ENCODE results near the gene FKBP8.

Gene FKBP8

DNA sequence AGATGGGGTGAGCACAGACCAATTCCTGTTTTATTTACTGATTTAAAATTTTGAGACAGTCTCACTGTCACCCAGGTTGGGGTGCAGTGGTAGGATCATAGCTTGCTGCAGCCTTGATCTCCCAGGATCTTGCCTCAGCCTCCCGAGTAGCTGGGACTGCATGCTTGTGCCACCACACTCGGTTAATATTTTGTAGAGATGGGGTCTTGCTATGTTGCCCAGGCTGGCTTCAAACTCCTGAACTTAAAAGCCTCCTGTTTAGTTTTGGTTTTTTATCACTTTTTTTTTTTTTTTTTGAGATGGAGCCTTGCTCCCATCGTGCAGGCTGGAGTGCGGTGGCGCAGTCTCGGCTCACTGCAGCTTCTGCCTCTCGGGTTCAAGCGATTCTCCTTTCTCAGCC is 33.0 kb upstream of the FKBP8 start:
- Mint-ChIP-seq H3K4me3 (no peak overlapping the region), H3K4me1 (ENCODE audit: low read depth in 2 of 2) (peaks cover 18 to 20% of the 10 kb centered on the region in 2 donors), H3K27ac (no peak overlapping the region), H3K9me3 (no peaks in the 10 kb centered on the region), H3K27me3 (no peaks in the 10 kb centered on the region), H3K36me3 (ENCODE audit: insufficient read depth) (peaks cover 56% of the 10 kb centered on the region)
- DNase-seq: no peak
- no peak for ATAC-seq (replicated peaks)

DNA sequence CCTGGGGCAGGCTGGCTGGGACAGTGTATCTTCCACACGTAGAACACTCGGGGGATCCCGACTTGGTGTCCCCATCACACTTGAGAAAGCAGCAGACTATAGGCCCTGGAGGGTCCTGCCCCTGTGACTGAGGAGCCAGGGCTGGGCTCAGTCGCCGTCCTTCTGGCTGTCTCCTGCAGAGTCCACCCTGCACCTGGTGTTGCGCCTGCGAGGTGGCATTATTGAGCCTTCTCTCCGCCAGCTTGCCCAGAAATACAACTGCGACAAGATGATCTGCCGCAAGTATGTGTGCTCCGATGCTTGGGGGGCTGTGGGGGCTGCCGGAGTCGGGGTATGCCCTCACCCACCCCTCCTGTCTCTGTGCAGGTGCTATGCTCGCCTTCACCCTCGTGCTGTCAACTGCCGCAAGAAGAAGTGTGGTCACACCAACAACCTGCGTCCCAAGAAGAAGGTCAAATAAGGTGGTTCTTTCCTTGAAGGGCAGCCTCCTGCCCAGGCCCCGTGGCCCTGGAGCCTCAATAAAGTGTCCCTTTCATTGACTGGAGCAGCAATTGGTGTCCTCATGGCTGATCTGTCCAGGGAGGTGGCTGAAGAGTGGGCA is 31.4 kb upstream of the FKBP8 start:
- H3K36me3 Mint-ChIP-seq (ENCODE audit: insufficient read depth): peaks cover 61% of the 10 kb centered on the region
- peak overlapping the region in 1 of 2 donors; percentile 14 for H3K27ac Mint-ChIP-seq
- H3K4me1 Mint-ChIP-seq (ENCODE audit: low read depth in 2 of 2): peaks cover 20 to 22% of the 10 kb centered on the region in 2 donors
- no peak for DNase-seq
- no peaks in the 10 kb centered on the region for H3K27me3 Mint-ChIP-seq
- no peak overlapping the region for H3K4me3 Mint-ChIP-seq
- no peak for ATAC-seq (replicated peaks)
- H3K9me3 Mint-ChIP-seq: no peaks in the 10 kb centered on the region

DNA sequence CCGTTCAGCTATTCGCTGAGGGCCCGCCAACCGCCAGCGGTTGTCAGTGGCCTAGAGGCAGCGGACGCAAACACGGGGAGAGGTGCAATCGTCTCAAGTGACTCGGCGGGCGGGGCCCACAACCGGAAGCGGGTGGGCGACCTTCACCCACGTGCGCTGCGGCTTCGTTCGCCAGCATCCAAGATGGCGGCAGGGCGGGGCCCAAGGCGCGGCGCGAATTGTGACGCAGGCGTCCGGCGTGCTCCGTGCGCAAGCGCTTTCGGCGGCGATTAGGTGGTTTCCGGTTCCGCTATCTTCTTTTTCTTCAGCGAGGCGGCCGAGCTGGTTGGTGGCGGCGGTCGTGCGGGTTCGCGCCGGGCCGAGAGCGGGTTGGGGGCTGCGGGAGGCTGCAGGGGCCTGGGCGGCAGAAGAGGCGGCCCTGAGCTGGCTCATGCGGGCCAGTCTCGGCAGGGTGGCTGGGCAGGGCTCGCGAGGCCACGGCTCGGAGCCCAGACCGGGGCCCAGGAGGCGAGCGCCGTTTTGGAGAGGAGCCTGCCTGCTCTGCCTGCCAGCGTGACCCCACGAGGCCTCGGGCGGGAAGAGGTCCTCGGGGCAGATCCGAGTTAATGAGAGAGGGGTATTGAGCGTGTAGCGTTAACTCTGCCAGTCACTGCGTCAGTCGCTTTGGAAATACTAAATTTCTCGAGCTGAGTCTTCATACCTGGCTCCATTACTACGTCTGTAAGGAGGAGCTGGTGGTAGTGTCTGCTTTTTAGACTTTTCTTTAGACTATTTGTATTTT is 28.4 kb upstream of the FKBP8 start, which contains the start of gene UBA52:
Gene UBA52, plus strand, starts transcription at position 294 of the 781 bp plus-strand sequence. CDS start 1,444 bp downstream, outside the sequence.
- ATAC-seq (replicated peaks): peak; percentile 94

DNA sequence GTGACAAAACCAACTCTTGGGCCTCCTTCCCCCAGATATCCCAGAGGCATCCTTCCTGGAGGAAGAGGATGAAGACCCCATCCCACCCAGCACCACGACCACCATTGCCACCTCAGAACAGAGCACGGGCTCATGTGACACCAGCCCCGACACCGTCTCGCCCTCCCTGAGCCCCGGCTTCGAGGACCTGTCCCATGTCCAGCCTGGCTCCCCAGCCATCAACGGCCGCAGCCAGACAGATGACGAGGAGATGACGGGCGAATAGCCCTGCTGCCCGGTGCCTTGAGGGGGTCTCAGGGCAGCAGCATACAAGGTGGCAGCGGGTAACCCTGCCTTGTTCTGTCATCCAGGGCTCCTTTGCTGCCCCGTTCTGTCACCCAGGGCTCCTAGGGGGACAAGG is 25.0 kb upstream of the FKBP8 start:
- H3K36me3 Mint-ChIP-seq (ENCODE audit: insufficient read depth): peaks cover 68% of the 10 kb centered on the region

More for the DNA sequence above, 28.4 kb upstream of the FKBP8 start, which contains the start of gene UBA52:
- no peaks in the 10 kb centered on the region for H3K9me3 Mint-ChIP-seq
- H3K4me3 Mint-ChIP-seq: peak within 1 kb of the TSS; percentile 90 to 92
- peak within 1 kb of the TSS; percentile 96 to 98 for H3K27ac Mint-ChIP-seq
- no peaks in the 10 kb centered on the region for H3K27me3 Mint-ChIP-seq
- peak; percentile 99 to 100 (median 100) for DNase-seq
- H3K36me3 Mint-ChIP-seq (ENCODE audit: insufficient read depth): peaks cover 67% of the 10 kb centered on the region
- peaks cover 20 to 22% of the 10 kb centered on the region in 2 donors for H3K4me1 Mint-ChIP-seq (ENCODE audit: low read depth in 2 of 2)

DNA sequence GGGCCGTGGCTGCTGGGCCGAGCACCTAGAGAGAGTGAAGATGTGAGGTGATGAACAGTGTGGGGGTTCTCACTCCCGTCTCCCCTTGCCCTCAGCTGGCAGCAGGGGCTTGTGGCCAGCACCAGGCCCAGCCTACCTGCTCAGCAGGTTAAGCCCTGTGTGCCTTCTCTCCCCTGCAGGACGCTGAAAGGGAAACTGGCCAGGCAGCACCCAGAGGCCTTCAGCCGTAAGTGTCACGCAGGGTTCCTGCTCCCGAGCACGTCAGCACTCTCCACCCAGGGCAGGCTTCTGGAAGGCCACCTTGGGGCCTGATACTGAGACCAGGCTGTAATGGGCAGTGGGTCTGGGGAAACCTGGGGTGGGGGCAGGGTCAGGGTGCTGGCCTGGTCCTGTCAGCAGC is 23.6 kb upstream of the FKBP8 start:
- ATAC-seq (replicated peaks) (no peak), DNase-seq (no peak)
- Mint-ChIP-seq H3K4me3 (no peak overlapping the region), H3K4me1 (ENCODE audit: low read depth in 2 of 2) (peaks cover 6 to 8% of the 10 kb centered on the region in 2 donors), H3K27ac (no peak overlapping the region), H3K36me3 (ENCODE audit: insufficient read depth) (peaks cover 68% of the 10 kb centered on the region), H3K27me3 (no peaks in the 10 kb centered on the region), H3K9me3 (no peaks in the 10 kb centered on the region)

More for the DNA sequence above, 25.0 kb upstream of the FKBP8 start:
- ATAC-seq (replicated peaks) (no peak), DNase-seq (no peak)
- Mint-ChIP-seq H3K4me1 (ENCODE audit: low read depth in 2 of 2) (peaks cover 17 to 20% of the 10 kb centered on the region in 2 donors), H3K9me3 (no peaks in the 10 kb centered on the region), H3K27ac (peak overlapping the region; percentile 78 to 82), H3K4me3 (no peak overlapping the region), H3K27me3 (no peaks in the 10 kb centered on the region)

DNA sequence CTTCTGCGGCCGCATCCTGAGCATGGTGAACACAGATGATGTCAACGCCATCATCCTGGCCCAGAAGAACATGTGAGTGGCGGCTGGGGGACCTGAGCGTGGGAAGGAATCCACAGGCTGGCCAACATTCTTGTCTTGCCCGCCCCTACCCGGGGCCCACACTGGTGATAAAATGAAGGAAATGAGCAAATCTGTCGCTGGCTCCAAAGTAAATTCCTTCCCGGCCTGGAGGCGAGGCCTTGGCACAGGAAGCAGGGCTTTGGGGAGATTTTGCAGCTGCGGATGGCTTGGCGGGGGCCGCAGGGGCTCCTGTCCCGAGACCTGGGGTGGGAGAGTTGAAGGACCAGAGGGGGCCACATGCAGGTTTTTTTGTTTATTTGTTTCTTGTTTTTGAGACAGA is 18.7 kb upstream of the FKBP8 start:
- no peak overlapping the region for H3K4me3 Mint-ChIP-seq

DNA sequence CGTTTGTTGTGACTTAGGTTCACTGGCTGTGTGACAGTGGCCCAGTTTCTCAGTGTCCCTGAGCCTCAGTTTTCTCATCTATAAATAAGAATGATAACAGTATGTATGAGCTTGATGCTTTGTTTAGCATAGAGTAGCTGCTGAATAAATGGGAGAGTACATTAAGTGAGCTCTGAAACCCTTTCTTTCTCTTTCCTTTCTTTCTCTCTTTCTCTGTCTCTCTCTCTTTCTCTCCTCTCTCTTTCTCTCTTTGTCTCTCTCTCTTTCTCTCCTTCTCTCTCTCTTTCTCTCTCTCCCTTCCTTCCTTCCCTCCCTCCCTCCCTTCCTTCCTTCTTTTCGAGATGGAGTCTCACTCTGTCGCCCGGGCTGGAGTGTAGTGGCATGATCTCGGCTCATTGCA is 16.3 kb upstream of the FKBP8 start:
- no peaks in the 10 kb centered on the region for H3K9me3 Mint-ChIP-seq
- ATAC-seq (replicated peaks) (no peak), DNase-seq (no peak)
- H3K27ac Mint-ChIP-seq: peak overlapping the region; percentile 91 to 95
- peaks cover 10 to 16% of the 10 kb centered on the region in 2 donors for H3K4me1 Mint-ChIP-seq (ENCODE audit: low read depth in 2 of 2)
- peak overlapping the region; percentile 89 for H3K4me3 Mint-ChIP-seq
- no peaks in the 10 kb centered on the region for H3K27me3 Mint-ChIP-seq
- H3K36me3 Mint-ChIP-seq (ENCODE audit: insufficient read depth): peaks cover 38% of the 10 kb centered on the region

More for the DNA sequence above, 18.7 kb upstream of the FKBP8 start:
- Mint-ChIP-seq H3K27ac (no peak overlapping the region), H3K4me1 (ENCODE audit: low read depth in 2 of 2) (peaks cover 10 to 16% of the 10 kb centered on the region in 2 donors), H3K9me3 (no peaks in the 10 kb centered on the region), H3K36me3 (ENCODE audit: insufficient read depth) (peaks cover 54% of the 10 kb centered on the region), H3K27me3 (no peaks in the 10 kb centered on the region)
- DNase-seq (no peak), ATAC-seq (replicated peaks) (no peak)

DNA sequence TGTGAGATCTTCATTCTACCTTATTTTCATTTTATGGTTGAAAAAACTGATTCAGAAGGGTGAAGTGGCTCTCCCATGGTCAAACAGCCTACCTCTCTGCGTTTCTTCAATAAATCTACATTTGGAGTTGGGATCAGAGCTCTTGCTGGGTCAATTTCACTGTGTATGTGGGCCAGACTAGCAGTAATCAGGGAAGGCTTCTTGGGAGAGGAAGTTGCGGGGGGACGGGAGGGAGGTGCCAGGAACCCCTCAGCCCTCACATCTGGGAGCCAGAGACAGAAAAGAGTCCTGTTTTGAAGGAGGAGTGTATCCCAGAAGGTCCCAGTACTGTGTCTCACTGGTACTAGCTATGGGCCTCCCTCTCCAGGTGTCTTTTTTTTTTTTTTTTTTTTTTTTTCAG is 15.2 kb upstream of the FKBP8 start:
- Mint-ChIP-seq H3K27ac (peak overlapping the region; percentile 91 to 95), H3K4me3 (peak overlapping the region; percentile 89), H3K4me1 (ENCODE audit: low read depth in 2 of 2) (peaks cover 10 to 16% of the 10 kb centered on the region in 2 donors), H3K27me3 (no peaks in the 10 kb centered on the region), H3K36me3 (ENCODE audit: insufficient read depth) (peaks cover 31% of the 10 kb centered on the region), H3K9me3 (no peaks in the 10 kb centered on the region)
- DNase-seq (no peak), ATAC-seq (replicated peaks) (no peak)

DNA sequence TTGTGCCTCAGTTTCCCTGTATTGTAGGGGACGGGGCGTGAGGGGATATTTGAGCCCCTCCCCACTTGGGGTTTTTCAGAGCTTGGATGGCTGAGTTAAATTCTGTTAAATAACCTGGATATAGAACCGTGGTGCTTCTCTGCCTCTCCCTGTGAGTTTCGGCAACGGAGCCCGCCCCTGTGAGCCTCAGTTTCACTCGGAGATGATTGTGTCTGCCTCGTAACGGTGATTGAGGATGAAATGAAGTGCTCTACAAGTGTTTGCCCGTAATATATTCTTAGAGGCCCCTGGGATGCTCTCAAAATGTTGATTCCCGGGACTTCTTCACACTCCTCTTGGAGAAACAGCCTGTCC is 14.8 kb upstream of the FKBP8 start:
- H3K27ac Mint-ChIP-seq: peak overlapping the region; percentile 91 to 95
- peaks cover 10 to 16% of the 10 kb centered on the region in 2 donors for H3K4me1 Mint-ChIP-seq (ENCODE audit: low read depth in 2 of 2)
- no peak for DNase-seq
- H3K4me3 Mint-ChIP-seq: peak overlapping the region; percentile 89
- no peaks in the 10 kb centered on the region for H3K9me3 Mint-ChIP-seq
- H3K27me3 Mint-ChIP-seq: no peaks in the 10 kb centered on the region
- H3K36me3 Mint-ChIP-seq (ENCODE audit: insufficient read depth): peaks cover 26% of the 10 kb centered on the region
- ATAC-seq (replicated peaks): no peak

DNA sequence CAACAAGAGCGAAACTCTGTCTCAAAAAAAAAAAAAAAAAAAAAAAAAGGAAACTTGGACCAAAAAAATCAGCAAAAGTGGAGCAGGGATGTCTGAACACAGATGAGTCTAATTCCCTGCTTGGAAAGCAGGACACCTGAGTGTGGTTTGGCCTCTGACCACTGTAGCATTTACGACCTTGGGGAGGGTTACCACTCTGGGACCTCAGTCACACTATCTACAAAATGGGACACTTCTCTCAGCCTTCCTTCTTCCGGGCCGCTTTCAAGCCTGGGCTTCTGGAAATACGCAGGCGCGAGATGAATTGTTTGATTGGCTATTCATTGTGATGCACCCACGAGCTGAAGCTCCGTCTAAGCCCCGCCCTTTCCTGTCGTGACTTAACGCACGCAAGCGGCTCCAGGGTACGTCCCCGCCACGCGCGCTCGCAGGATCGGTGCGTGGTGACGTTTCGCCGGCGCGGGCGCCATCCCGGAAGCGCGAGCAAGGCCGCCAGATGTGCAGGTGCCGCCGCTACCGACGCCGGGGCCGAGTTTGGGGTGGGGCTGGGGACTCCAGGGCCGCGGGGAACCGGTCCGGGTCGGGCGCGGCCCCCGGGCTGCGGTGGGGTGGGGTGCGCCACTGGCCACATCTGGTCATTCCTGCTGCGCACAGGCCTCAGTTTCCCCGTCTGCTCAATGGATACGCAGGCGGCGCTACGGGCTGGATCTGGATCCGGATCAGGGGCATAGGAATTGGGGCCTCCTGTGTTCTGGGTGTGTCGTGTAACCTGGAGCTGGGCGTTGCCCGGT is 14.2 kb upstream of the FKBP8 start, which contains the start of gene KXD1:
Gene KXD1, plus strand, starts transcription at position 460 of the 791 bp plus-strand sequence. CDS start 4,187 bp downstream, outside the sequence.
- Mint-ChIP-seq H3K27ac (peak within 1 kb of the TSS; percentile 91 to 95), H3K36me3 (ENCODE audit: insufficient read depth) (peaks cover 22% of the 10 kb centered on the region), H3K4me3 (peak within 1 kb of the TSS; percentile 89), H3K4me1 (ENCODE audit: low read depth in 2 of 2) (peaks cover 10 to 16% of the 10 kb centered on the region in 2 donors), H3K9me3 (no peaks in the 10 kb centered on the region), H3K27me3 (no peaks in the 10 kb centered on the region)
- ATAC-seq (replicated peaks): peak; percentile 98
- peak; percentile 96 to 98 (median 96) for DNase-seq

DNA sequence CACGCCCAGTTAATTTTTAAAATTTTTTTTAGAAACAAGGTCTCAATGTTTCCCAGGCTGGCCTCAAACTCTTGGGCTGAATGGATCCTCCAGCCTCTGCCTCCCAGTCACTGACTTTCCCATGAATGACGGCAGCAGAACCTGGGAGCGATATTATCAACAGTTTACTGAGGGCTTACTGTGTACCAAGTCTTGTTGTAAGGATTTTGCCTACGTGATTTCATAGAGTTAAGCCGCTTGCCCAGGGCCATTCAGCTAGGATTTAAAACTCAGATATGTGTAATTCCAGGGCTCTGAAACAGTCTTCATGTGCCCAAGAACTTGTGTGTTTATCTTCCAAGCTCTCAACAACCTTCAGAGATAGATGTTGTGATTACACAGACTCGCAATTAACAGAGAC is 8.3 kb upstream of the FKBP8 start:
- DNase-seq (no peak), ATAC-seq (replicated peaks) (no peak)
- Mint-ChIP-seq H3K27ac (no peak overlapping the region), H3K9me3 (no peaks in the 10 kb centered on the region), H3K4me3 (no peak overlapping the region), H3K36me3 (ENCODE audit: insufficient read depth) (peaks cover 5% of the 10 kb centered on the region), H3K27me3 (no peaks in the 10 kb centered on the region), H3K4me1 (ENCODE audit: low read depth in 2 of 2) (no peaks in the 10 kb centered on the region)

DNA sequence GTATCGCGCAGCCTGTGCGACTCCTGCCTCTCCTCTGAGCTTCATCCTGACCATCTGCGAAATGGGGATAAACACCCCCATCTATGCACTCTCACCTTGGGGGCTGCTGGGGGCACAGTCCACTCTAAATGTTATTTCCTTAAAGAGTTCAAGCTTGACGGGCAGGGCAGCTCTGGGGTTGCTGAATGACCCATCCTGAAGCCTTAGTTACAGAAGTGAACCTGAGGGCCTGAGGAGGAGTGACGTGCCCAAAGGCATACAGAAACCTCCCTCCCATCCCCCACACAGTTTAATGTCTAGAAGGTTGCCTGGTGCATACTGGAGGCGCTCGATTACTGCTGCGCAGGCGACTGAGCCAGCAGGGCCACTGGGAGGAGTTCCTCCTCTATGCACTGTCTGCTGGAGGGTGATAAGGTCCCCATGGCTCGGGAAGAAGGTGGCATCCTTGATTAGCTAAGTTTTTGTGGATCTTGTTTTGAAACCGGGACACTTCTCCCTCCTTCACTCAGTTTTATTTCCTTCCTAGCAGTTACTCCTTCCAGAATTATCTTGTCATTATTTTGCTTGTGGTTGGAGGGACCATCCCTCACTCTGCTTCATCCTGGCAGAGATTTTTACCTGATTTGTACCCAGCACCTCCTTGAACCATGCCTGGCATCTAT is 572 bp upstream of the FKBP8 start:
- Mint-ChIP-seq H3K27me3 (no peaks in the 10 kb centered on the region), H3K9me3 (no peaks in the 10 kb centered on the region)

More for the DNA sequence above, 572 bp upstream of the FKBP8 start:
- Mint-ChIP-seq H3K27ac (peak overlapping the region; percentile 97 to 98), H3K36me3 (ENCODE audit: insufficient read depth) (peaks cover 32% of the 10 kb centered on the region), H3K4me1 (ENCODE audit: low read depth in 2 of 2) (peaks cover 18 to 22% of the 10 kb centered on the region in 2 donors), H3K4me3 (peak overlapping the region; percentile 95 to 97)
- ATAC-seq (replicated peaks) (peak; percentile 78), DNase-seq (peak; percentile 69 to 81 (median 76))

All from effector memory CD8-positive, alpha-beta T cell (primary cell).